Measurements from ENCODE around the gene MOV10.

Gene MOV10

DNA sequence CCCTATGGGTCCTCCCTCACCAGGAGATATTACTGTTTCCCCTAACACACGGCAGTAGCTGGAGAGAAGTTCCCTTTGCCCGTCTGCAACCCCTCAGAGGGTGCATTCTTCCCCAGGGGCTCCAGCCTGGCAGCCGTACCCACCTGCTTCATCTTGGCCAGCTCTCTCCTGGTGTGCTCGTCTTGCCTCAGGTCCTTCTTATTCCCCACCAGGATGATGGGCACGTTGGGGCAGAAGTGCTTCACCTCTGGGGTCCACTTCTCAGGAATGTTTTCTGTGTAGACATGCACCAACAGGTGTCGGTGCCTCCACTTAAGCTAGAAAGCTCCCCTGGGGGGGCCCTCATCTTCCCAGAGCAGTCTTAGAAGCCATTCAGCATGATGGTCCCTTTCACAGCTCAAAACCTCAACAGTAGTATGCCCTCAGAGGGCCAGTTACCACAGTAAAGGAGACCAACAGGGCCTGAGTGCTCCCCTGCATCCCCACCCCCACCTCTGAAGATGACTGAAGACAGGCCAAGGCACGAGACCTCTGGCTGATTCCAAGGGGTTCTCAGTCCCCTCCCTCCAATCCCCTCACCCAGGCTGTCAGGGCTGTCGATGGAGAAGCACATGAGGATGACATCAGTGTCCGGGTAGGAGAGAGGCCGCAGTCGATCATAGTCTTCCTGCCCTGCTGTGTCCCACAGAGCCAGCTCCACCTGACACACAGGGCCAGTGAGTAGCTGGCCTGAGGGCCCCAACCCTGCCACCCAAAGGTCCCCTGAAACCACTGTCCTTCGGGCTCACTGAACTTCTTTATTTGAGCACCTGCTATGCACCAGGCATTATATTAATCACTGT is 28.2 kb downstream of the MOV10 start:
- DNase-seq (ENCODE audit: insufficient read length, low spot score) (no peak), FAIRE-seq (no peak)
- TF ChIP-seq, protein P1, sequence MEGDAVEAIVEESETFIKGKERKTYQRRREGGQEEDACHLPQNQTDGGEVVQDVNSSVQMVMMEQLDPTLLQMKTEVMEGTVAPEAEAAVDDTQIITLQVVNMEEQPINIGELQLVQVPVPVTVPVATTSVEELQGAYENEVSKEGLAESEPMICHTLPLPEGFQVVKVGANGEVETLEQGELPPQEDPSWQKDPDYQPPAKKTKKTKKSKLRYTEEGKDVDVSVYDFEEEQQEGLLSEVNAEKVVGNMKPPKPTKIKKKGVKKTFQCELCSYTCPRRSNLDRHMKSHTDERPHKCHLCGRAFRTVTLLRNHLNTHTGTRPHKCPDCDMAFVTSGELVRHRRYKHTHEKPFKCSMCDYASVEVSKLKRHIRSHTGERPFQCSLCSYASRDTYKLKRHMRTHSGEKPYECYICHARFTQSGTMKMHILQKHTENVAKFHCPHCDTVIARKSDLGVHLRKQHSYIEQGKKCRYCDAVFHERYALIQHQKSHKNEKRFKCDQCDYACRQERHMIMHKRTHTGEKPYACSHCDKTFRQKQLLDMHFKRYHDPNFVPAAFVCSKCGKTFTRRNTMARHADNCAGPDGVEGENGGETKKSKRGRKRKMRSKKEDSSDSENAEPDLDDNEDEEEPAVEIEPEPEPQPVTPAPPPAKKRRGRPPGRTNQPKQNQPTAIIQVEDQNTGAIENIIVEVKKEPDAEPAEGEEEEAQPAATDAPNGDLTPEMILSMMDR (IDR thresholded peaks at IDR 0.05; ENCODE audit: insufficient read depth, missing control alignments) = no peak

- FAIRE-seq (no peak), DNase-seq (ENCODE audit: insufficient read length, low spot score) (no peak)
- TF ChIP-seq, protein P1 (IDR thresholded peaks at IDR 0.05; ENCODE audit: insufficient read depth, missing control alignments) = no peak
Measured at GRCh38 chr1:112703706-112704105, 29.2 kb downstream of the MOV10 start.

GRCh38 chr1:112704391-112704933 is 30.0 kb downstream of the MOV10 start:
- TF ChIP-seq, protein P1 (IDR thresholded peaks at IDR 0.05; ENCODE audit: insufficient read depth, missing control alignments) = no peak
- no peak for FAIRE-seq
- DNase-seq (ENCODE audit: insufficient read length, low spot score) = no peak

DNA sequence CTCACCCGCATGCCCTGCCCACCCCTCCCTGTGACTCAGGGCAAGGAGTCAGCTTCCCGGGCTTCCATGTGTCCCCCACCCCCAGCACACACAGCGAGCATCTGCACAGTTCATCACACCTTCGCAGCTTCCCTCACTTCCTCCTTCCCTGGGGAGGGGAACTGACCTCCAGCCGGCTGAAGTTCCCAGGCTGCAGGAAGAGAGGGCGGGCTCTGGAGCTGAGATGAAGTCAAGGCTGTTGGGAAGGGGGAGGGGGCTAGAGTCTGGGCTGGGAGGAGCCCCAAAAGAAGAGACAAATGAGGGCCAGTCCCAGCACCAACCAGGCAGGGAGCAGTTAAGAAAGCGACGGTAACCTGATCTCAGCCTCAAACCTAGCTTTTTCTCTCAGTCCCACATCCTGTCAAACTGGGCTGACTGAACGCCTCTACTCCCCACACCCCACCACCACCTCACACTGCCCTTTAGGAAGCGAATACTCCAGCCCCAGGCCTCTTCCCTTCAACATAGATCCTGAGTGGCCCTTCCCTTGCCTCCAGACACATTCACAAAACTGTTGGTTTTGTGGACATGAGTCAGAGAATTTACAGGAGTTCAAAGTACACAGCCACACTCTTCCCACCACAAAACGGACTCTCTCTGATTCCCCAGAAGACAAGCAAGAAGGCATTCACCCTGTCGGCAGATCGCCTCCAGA is 30.6 kb downstream of the MOV10 start:
- DNase-seq (ENCODE audit: insufficient read length, low spot score) = no peak
- no peak for FAIRE-seq
- TF ChIP-seq, protein P1 (IDR thresholded peaks at IDR 0.05; ENCODE audit: insufficient read depth, missing control alignments) = no peak

DNA sequence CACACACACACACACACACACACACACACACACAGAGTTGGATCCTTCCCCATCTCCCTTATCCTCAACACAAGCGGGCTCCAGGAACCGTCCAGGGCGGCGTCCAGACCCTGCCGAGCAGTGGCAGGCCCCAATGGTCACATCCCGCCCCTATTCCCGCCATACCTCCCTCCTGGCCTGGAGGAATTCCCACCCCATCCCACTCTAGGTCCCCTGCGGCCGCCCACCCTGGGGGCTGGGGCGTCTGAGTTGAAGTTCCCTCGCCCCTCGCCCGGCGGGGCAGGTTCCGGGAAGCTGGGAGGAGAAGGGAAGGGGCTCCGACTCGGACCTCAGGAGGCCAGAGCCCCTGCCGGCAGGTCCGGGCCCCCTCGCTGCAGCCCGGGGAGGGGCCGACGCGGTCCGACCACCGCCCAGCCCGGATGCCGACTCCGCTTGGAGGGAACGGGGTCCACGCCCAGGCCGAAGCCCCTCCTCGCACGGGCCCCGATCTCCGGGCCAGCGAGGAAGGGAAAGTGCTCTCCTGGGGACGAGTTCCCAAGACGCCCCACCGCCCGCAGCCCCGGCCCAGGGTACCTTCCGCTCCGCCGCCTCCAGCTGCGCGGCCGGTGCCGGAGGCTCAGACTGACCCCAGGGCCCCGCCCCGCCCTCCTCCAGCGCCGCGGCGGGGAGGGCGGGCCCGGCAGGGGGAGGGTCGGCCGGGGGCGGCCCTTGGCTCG is 32.2 kb downstream of the MOV10 start, which contains the start of gene RHOC:
RHOC (minus strand) TSS at position 623 of the 716 bp plus-strand sequence. CDS start 3,328 bp downstream, outside the sequence.
- DNase-seq (ENCODE audit: insufficient read length, low spot score) = peak; percentile 89
- no peak for FAIRE-seq
- TF ChIP-seq, protein P1 (IDR thresholded peaks at IDR 0.05; ENCODE audit: insufficient read depth, missing control alignments) = no peak

- peak; percentile 96 for DNase-seq (ENCODE audit: insufficient read length, low spot score)
- TF ChIP-seq, protein P1 (IDR thresholded peaks at IDR 0.05; ENCODE audit: insufficient read depth, missing control alignments) = peak; percentile 73
- FAIRE-seq = no peak
Measured at GRCh38 chr1:112707221-112708001, 33.0 kb downstream of the MOV10 start.
